ENCODE data around the gene NRAP. TPM values are rescaled to one million over a fixed set of nuclear protein-coding genes. Genes with fewer than 3 reads are reported as not detected.

Gene NRAP
- polyA plus RNA-seq, 3 donors, result not detected

DNA sequence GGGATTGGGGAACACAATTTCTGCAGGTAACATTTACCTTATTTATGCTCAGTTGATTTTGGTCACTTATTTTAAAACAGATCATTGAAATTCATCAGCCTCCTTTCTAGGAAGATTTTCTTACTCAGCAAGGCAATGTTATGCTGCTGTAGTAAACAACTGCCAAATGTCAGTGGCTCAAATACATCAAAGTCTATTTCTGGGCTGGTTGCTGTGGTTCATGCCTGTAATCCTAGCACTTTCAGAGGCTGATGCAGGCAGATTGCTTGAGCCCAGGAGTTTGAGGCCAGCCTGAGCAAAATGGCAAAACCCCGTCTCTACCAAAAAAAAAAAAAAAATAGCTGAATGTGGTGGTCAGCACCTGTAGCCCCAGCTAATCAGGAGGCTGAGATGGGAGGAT is 85.1 kb downstream of the NRAP start:
- no peaks in the 10 kb centered on the region for H3K27me3 ChIP-seq (ENCODE audit: control insufficient read depth in 2 of 2, insufficient read depth in 2 of 2, low read length in 2 of 2)
- no peak for DNase-seq
- no peak overlapping the region for H3K9ac ChIP-seq (ENCODE audit: insufficient read depth, low read length, poor library complexity, severe bottlenecking)
- H4K20me1 ChIP-seq (ENCODE audit: insufficient read depth, low read length), result no peaks in the 10 kb centered on the region
- TF ChIP-seq CTCF (IDR thresholded peaks at IDR 0.05), result no peak
- no CpG with 5 or more reads among the region's 1 CpG for WGBS (ENCODE audit: insufficient coverage)
- H3K79me2 ChIP-seq (ENCODE audit: insufficient read depth, low read length), result no peaks in the 10 kb centered on the region
- H3K9me3 ChIP-seq (replicated peaks in 1 of 2; ENCODE audit: control insufficient read depth in 1 of 2, insufficient read depth in 1 of 2, low read length in 2 of 2), result no peaks in the 10 kb centered on the region
- no peak overlapping the region for H3K27ac ChIP-seq (ENCODE audit: low read depth in 1 of 2, low read length in 2 of 2)
- H3K4me1 ChIP-seq (ENCODE audit: control insufficient read depth in 1 of 2, insufficient read depth in 2 of 2, low read length in 2 of 2), result no peaks in the 10 kb centered on the region
- Mint-ChIP-seq H3K27ac (no peak overlapping the region), H3K9me3 (no peaks in the 10 kb centered on the region), H3K36me3 (no peaks in the 10 kb centered on the region), H3K27me3 (ENCODE audit: low read depth in 3 of 3) (peaks cover 2 to 5% (median 5%) of the 10 kb centered on the region in 3 donors), H3K4me1 (no peaks in the 10 kb centered on the region), H3K4me3 (no peak overlapping the region)
- no peaks in the 10 kb centered on the region for H3K36me3 ChIP-seq (replicated peaks in 1 of 2; ENCODE audit: control insufficient read depth in 1 of 2, insufficient read depth in 2 of 2, low read length in 2 of 2)
- H2AFZ ChIP-seq (ENCODE audit: insufficient read depth, low read depth, low read length, poor library complexity, severe bottlenecking), result no peak overlapping the region
- H3K4me3 ChIP-seq (replicated peaks in 1 of 3; ENCODE audit: low read depth in 2 of 3, low read length in 3 of 3), result no peak overlapping the region
- H3K4me2 ChIP-seq (replicated peaks; ENCODE audit: extremely low read depth, low read length, poor library complexity, severe bottlenecking), result no peak overlapping the region
- intact Hi-C loops (cut with micrococcal nuclease), result no loop called here

DNA sequence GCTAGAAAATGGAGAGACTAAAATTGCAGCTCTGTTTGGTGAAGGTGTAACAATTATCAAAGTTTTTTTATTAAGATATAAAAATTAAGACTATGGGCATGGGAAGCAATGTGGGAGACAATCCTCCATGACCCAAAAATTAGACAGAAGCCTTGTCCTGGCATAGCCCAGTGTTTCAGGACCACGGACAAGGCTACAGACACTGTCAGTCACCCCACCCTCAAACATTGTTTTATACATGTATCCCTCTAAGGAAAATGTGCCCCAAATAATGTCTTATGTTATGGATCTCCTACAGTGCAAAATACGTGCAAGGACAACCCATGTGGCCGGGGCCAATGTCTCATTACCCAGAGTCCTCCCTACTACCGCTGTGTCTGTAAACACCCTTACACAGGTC is 87.0 kb downstream of the NRAP start:
- H3K79me2 ChIP-seq (ENCODE audit: insufficient read depth, low read length), result no peaks in the 10 kb centered on the region
- DNase-seq, result no peak
- H3K4me3 ChIP-seq (replicated peaks in 1 of 3; ENCODE audit: low read depth in 2 of 3, low read length in 3 of 3), result no peak overlapping the region
- no peaks in the 10 kb centered on the region for H4K20me1 ChIP-seq (ENCODE audit: insufficient read depth, low read length)
- no peaks in the 10 kb centered on the region for H3K4me1 ChIP-seq (ENCODE audit: control insufficient read depth in 1 of 2, insufficient read depth in 2 of 2, low read length in 2 of 2)
- Mint-ChIP-seq H3K27ac (no peak overlapping the region), H3K27me3 (ENCODE audit: low read depth in 3 of 3) (peaks cover 2 to 9% (median 5%) of the 10 kb centered on the region in 3 donors), H3K4me1 (no peaks in the 10 kb centered on the region), H3K36me3 (no peaks in the 10 kb centered on the region), H3K9me3 (peaks cover 0 to 3% (median 0%) of the 10 kb centered on the region in 7 donors), H3K4me3 (no peak overlapping the region)
- TF ChIP-seq CTCF (IDR thresholded peaks at IDR 0.05), result no peak
- H3K9ac ChIP-seq (ENCODE audit: insufficient read depth, low read length, poor library complexity, severe bottlenecking), result no peak overlapping the region
- no peaks in the 10 kb centered on the region for H3K9me3 ChIP-seq (replicated peaks in 1 of 2; ENCODE audit: control insufficient read depth in 1 of 2, insufficient read depth in 1 of 2, low read length in 2 of 2)
- no peak overlapping the region for H3K27ac ChIP-seq (ENCODE audit: low read depth in 1 of 2, low read length in 2 of 2)
- H3K4me2 ChIP-seq (replicated peaks; ENCODE audit: extremely low read depth, low read length, poor library complexity, severe bottlenecking), result no peak overlapping the region
- WGBS (ENCODE audit: insufficient coverage), result 80% methylated on average over 3 of the region's 4 CpGs
- H3K27me3 ChIP-seq (ENCODE audit: control insufficient read depth in 2 of 2, insufficient read depth in 2 of 2, low read length in 2 of 2), result no peaks in the 10 kb centered on the region
- intact Hi-C loops (cut with micrococcal nuclease), result no loop called here
- no peak overlapping the region for H2AFZ ChIP-seq (ENCODE audit: insufficient read depth, low read depth, low read length, poor library complexity, severe bottlenecking)
- no peaks in the 10 kb centered on the region for H3K36me3 ChIP-seq (replicated peaks in 1 of 2; ENCODE audit: control insufficient read depth in 1 of 2, insufficient read depth in 2 of 2, low read length in 2 of 2)
